Hepatocyte (in vitro differentiated cells): ENCODE data around the gene MRPL1. TPM values are rescaled to one million over a fixed set of nuclear protein-coding genes. Genes with fewer than 3 reads are reported as not detected.

Experiments used
- DNase-seq: peaks from one replicate; pipeline ENCODE4 v3.0.0-alpha.2; 2016; ENCODE audit warnings: low spot score
- H2AFZ ChIP-seq: fragments of 200-600 bp; sonication (generic); 2 replicates; pipeline ENCODE4 v1.6.0; 2016; ENCODE audit warnings: antibody characterized with exemption, mild to moderate bottlenecking
- H3K27ac ChIP-seq: fragments of 200-600 bp; sonication (generic); 2 replicates; pipeline ENCODE4 v1.5.1; 2016; ENCODE audit warnings: mild to moderate bottlenecking
- H3K27me3 ChIP-seq: fragments of 200-600 bp; sonication (generic); 2 replicates; pipeline ENCODE4 v1.6.1; 2016
- H3K36me3 ChIP-seq: fragments of 200-600 bp; sonication (generic); replicated peaks from 2 replicates; pipeline ENCODE4 v1.5.1; 2016; ENCODE audit warnings: low read depth; ENCODE audit not compliant: insufficient read depth
- H3K4me1 ChIP-seq: fragments of 200-600 bp; sonication (generic); 2 replicates; pipeline ENCODE4 v1.5.1; 2016; ENCODE audit warnings: mild to moderate bottlenecking, moderate library complexity; ENCODE audit not compliant: insufficient read depth
- H3K4me2 ChIP-seq: fragments of 200-600 bp; sonication (generic); 2 replicates; pipeline ENCODE4 v1.6.0; 2016
- H3K4me3 ChIP-seq: fragments of 200-600 bp; sonication (generic); 2 replicates; pipeline ENCODE4 v1.5.1; 2016; ENCODE audit warnings: mild to moderate bottlenecking
- H3K79me2 ChIP-seq: fragments of 200-600 bp; sonication (generic); 2 replicates; pipeline ENCODE4 v1.6.0; 2017; ENCODE audit warnings: mild to moderate bottlenecking
- H3K9me2 ChIP-seq: fragments of 200-600 bp; sonication (generic); replicated peaks from 2 replicates; pipeline ENCODE4 v1.6.0; 2017; ENCODE audit warnings: mild to moderate bottlenecking; ENCODE audit not compliant: insufficient read depth
- H3K9me3 ChIP-seq: fragments of 200-600 bp; sonication (generic); 2 replicates; pipeline ENCODE4 v1.5.1; 2016; ENCODE audit warnings: low read depth, mild to moderate bottlenecking
- H4K20me1 ChIP-seq: fragments of 200-600 bp; sonication (generic); 2 replicates; pipeline ENCODE4 v1.6.0; 2016; ENCODE audit warnings: mild to moderate bottlenecking; ENCODE audit not compliant: insufficient read depth, poor library complexity, severe bottlenecking
- EZH2 ChIP-seq: fragments of 200-600 bp; sonication (generic); IDR thresholded peaks from 2 replicates; pipeline ENCODE4 v1.6.1; 2016; ENCODE audit warnings: antibody characterized with exemption, mild to moderate bottlenecking, borderline replicate concordance
- EZH2phosphoT487 ChIP-seq: fragments of 200-600 bp; sonication (generic); IDR thresholded peaks from one replicate; pipeline ENCODE4 v1.6.1; 2018; ENCODE audit warnings: antibody characterized with exemption, mild to moderate bottlenecking, low read depth, moderate library complexity; ENCODE audit not compliant: unreplicated experiment, severe bottlenecking
- WGBS: methylation state at CpG from one replicate; pipeline ENCODE4 v1.1.6; 2016; ENCODE audit warnings: low lambda C conversion rate; ENCODE audit errors: missing lambda C conversion rate; 5-methylcytosine and 5-hydroxymethylcytosine counted together
- polyA plus RNA-seq: library from polyadenylated mRNA; unstranded; fragments of >200 nt; fragmentation: Nextera tagmentation; extraction: Ambion mirVana; gene quantifications from 2 replicates; pipeline ENCODE4 v1.2.1, GENCODE V29; 2016
- total RNA-seq: library from RNA; depleted of rRNA; stranded (reverse); fragments of >200 nt; gene quantifications from 2 replicates; pipeline ENCODE4 v1.2.3, GENCODE V29; 2014
- TF ChIP-seq, protein P1 (sequence below): fragments of 200-600 bp; sonication (generic); IDR thresholded peaks from 2 replicates; pipeline ENCODE4 v1.5.1; 2016; ENCODE audit warnings: antibody characterized with exemption, mild to moderate bottlenecking; ENCODE audit not compliant: poor library complexity

The MRPL1 gene
- total and polyA plus RNA-seq, 2 experiments from 2014 or later, result 19.6 to 27.2 TPM

DNA sequence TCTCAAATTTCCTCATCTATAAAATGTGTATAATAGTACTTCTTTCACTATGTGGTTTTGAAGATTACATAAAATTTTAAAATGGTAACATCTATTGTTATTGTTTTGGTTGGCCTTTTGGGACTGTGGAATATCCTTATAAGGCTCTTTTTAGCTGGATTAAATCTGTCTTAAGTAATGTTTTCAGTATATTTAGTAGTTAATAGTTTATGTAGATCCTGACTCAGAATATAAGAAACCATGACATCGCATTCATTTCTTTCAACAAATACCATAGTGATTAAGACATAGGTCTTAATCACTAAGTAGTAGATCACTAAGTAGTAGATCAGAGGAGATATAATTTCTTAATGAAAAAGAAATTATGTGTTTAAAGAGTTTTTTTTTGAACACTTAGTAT lies 48.5 kb downstream of the MRPL1 start:
- no peak overlapping the region for H3K27ac ChIP-seq
- no peaks in the 10 kb centered on the region for H3K27me3 ChIP-seq
- H3K79me2 ChIP-seq, result no peaks in the 10 kb centered on the region
- WGBS, result 97% methylated on average over 1 of the region's 1 CpG
- no peak overlapping the region for H3K4me3 ChIP-seq
- no peak for DNase-seq
- H3K9me3 ChIP-seq, result no peaks in the 10 kb centered on the region
- H3K4me1 ChIP-seq, result no peaks in the 10 kb centered on the region
- no peaks in the 10 kb centered on the region for H3K9me2 ChIP-seq
- H2AFZ ChIP-seq, result no peak overlapping the region
- H3K36me3 ChIP-seq, result no peaks in the 10 kb centered on the region
- H4K20me1 ChIP-seq, result no peaks in the 10 kb centered on the region
- H3K4me2 ChIP-seq, result no peak overlapping the region
- TF ChIP-seq EZH2 (no peak), EZH2phosphoT487 (no peak)
- TF ChIP-seq, protein P1, sequence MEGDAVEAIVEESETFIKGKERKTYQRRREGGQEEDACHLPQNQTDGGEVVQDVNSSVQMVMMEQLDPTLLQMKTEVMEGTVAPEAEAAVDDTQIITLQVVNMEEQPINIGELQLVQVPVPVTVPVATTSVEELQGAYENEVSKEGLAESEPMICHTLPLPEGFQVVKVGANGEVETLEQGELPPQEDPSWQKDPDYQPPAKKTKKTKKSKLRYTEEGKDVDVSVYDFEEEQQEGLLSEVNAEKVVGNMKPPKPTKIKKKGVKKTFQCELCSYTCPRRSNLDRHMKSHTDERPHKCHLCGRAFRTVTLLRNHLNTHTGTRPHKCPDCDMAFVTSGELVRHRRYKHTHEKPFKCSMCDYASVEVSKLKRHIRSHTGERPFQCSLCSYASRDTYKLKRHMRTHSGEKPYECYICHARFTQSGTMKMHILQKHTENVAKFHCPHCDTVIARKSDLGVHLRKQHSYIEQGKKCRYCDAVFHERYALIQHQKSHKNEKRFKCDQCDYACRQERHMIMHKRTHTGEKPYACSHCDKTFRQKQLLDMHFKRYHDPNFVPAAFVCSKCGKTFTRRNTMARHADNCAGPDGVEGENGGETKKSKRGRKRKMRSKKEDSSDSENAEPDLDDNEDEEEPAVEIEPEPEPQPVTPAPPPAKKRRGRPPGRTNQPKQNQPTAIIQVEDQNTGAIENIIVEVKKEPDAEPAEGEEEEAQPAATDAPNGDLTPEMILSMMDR, result no peak

- H3K27me3 ChIP-seq, result no peaks in the 10 kb centered on the region
- no peaks in the 10 kb centered on the region for H3K36me3 ChIP-seq
- DNase-seq, result no peak
- H3K9me2 ChIP-seq, result no peaks in the 10 kb centered on the region
- no peak overlapping the region for H3K4me2 ChIP-seq
- no peak overlapping the region for H3K4me3 ChIP-seq
- H3K4me1 ChIP-seq, result no peaks in the 10 kb centered on the region
- no peak overlapping the region for H3K27ac ChIP-seq
- TF ChIP-seq, protein P1, result no peak
- TF ChIP-seq EZH2phosphoT487, result no peak
- TF ChIP-seq EZH2, result no peak
- no peaks in the 10 kb centered on the region for H4K20me1 ChIP-seq
- WGBS, result 94% methylated on average over 3 of the region's 3 CpGs
- no peaks in the 10 kb centered on the region for H3K9me3 ChIP-seq
- no peak overlapping the region for H2AFZ ChIP-seq
- no peaks in the 10 kb centered on the region for H3K79me2 ChIP-seq
These were observed 49.3 kb downstream of the MRPL1 start for GRCh38 chr4:77911842-77912450.

- Histone ChIP-seq H3K79me2 (no peaks in the 10 kb centered on the region), H3K27ac (no peak overlapping the region), H3K27me3 (no peaks in the 10 kb centered on the region), H3K4me3 (no peak overlapping the region), H3K9me2 (no peaks in the 10 kb centered on the region), H3K9me3 (no peaks in the 10 kb centered on the region), H3K4me2 (no peak overlapping the region), H3K4me1 (no peaks in the 10 kb centered on the region), H3K36me3 (no peaks in the 10 kb centered on the region), H2AFZ (no peak overlapping the region), H4K20me1 (no peaks in the 10 kb centered on the region)
- TF ChIP-seq EZH2phosphoT487 (no peak), EZH2 (no peak)
- TF ChIP-seq, protein P1, result no peak
- no peak for DNase-seq
- WGBS, result 96% methylated on average over 3 of the region's 3 CpGs
These were observed 50.7 kb downstream of the MRPL1 start for GRCh38 chr4:77913348-77913747.

DNA sequence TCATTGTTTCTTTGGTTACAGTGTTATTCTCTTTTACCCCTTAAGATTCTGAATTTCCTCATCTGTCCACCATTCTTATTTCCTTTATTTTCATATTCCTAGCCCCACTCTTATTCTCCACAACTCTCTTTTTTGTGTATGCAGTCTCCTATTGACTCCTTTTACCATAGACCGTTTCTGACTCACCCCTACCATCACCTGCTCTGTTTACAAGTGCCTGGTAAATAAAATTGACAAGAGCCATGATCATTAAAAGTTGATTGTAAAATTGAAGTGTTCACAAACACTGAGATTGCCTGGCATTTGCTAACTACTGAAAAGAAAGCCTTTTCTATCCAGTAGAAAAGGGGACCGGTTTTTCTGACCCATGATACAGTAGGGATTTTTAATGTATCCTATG lies 54.4 kb downstream of the MRPL1 start:
- no peaks in the 10 kb centered on the region for H3K36me3 ChIP-seq
- TF ChIP-seq, protein P1, result no peak
- TF ChIP-seq EZH2phosphoT487 (no peak), EZH2 (no peak)
- peaks cover 10% of the 10 kb centered on the region for H3K4me1 ChIP-seq
- H3K27me3 ChIP-seq, result no peaks in the 10 kb centered on the region
- H2AFZ ChIP-seq, result no peak overlapping the region
- H3K9me2 ChIP-seq, result no peaks in the 10 kb centered on the region
- H3K9me3 ChIP-seq, result no peaks in the 10 kb centered on the region
- H3K27ac ChIP-seq, result no peak overlapping the region
- DNase-seq, result no peak
- H4K20me1 ChIP-seq, result no peaks in the 10 kb centered on the region
- H3K4me2 ChIP-seq, result no peak overlapping the region
- no peaks in the 10 kb centered on the region for H3K79me2 ChIP-seq
- 90% methylated on average over 2 of the region's 2 CpGs for WGBS
- H3K4me3 ChIP-seq, result no peak overlapping the region
